HG03439 (cell line): ENCODE data around the gene DPF3.

Source experiments
- ATAC-seq: cut with Tn5 transposase; IDR thresholded peaks from one replicate; pipeline ENCODE4 v1.9.1; 2021; ENCODE audit warnings: mild to moderate bottlenecking, moderate library complexity; ENCODE audit not compliant: unreplicated experiment

DPF3 gene

GRCh38 chr14:72745546-72745945, 148.4 kb downstream of the DPF3 start:
- no peak for ATAC-seq

- ATAC-seq: no peak
Observed at GRCh38 chr14:72744416-72745120, 149.3 kb downstream of the DPF3 start.

GRCh38 chr14:72743626-72744025, 150.3 kb downstream of the DPF3 start:
- no peak for ATAC-seq

- no peak for ATAC-seq
Observed at GRCh38 chr14:72742838-72743195, 151.1 kb downstream of the DPF3 start.

GRCh38 chr14:72742118-72742837, 151.6 kb downstream of the DPF3 start:
- no peak for ATAC-seq

GRCh38 chr14:72741826-72742117, 152.1 kb downstream of the DPF3 start:
- no peak for ATAC-seq

GRCh38 chr14:72740966-72741825, 152.7 kb downstream of the DPF3 start:
- no peak for ATAC-seq

- ATAC-seq: no peak
Observed at GRCh38 chr14:72740504-72740961, 153.4 kb downstream of the DPF3 start.

- ATAC-seq: no peak
Observed at GRCh38 chr14:72739446-72740405, 154.2 kb downstream of the DPF3 start.

- no peak for ATAC-seq
Observed at GRCh38 chr14:72738161-72738611, 155.7 kb downstream of the DPF3 start.

GRCh38 chr14:72737560-72737943, 156.3 kb downstream of the DPF3 start:
- ATAC-seq: no peak

- no peak for ATAC-seq
Observed at GRCh38 chr14:72736786-72737559, 156.9 kb downstream of the DPF3 start.

- no peak for ATAC-seq
Observed at GRCh38 chr14:72736308-72736707, 157.6 kb downstream of the DPF3 start.

GRCh38 chr14:72732022-72732780, 161.7 kb downstream of the DPF3 start:
- no peak for ATAC-seq

- no peak for ATAC-seq
Observed at GRCh38 chr14:72731252-72732020, 162.5 kb downstream of the DPF3 start.

- no peak for ATAC-seq
Observed at GRCh38 chr14:72730468-72730867, 163.4 kb downstream of the DPF3 start.

GRCh38 chr14:72726444-72726843, 167.5 kb downstream of the DPF3 start:
- ATAC-seq: no peak

- no peak for ATAC-seq
Observed at GRCh38 chr14:72723858-72724530, 169.9 kb downstream of the DPF3 start.
